GM12878 (cell line): Measurements from ENCODE around the gene CYSTM1. TPM values are rescaled to one million over a fixed set of nuclear protein-coding genes. Genes with fewer than 3 reads are reported as not detected.

ENCODE experiments used
- ATAC-seq: fragments of 200-7000 bp; cut with Tn5 transposase; 3 replicates; pipeline ENCODE4 v1.9.1; 2020; ENCODE audit warnings: mild to moderate bottlenecking, moderate library complexity
- BruUV-seq: library from RNA; stranded (reverse); fragments of 400-500 nt; replicated peaks from 2 replicates; lab custom pipeline; 2021; lab: Mats Ljungman, UMichigan
- CTCF ChIA-PET: fragments of 300-600 bp; sonication (Branson Sonifier 250); formaldehyde crosslinking; extraction: SDS; loops from one replicate; lab custom pipeline; 2021; ENCODE audit warnings: inconsistent platforms; lab: Yijun Ruan, JAX
- POLR2A ChIA-PET: fragments of 350-600 bp; formaldehyde crosslinking; extraction: SDS; loops from one replicate; lab custom pipeline; 2021; ENCODE audit warnings: inconsistent platforms; lab: Charles Lee
- RAD21 ChIA-PET: fragments of 300-600 bp; sonication (Branson Sonifier 250); formaldehyde crosslinking; loops from one replicate; lab custom pipeline; 2023; ENCODE audit warnings: antibody characterized with exemption; ENCODE audit not compliant: unreplicated experiment; lab: Charles Lee
- SMC1A ChIA-PET: fragments of 300-600 bp; sonication (Branson Sonifier 250); formaldehyde crosslinking; loops from one replicate; lab custom pipeline; 2023; ENCODE audit not compliant: unreplicated experiment, uncharacterized antibody; lab: Charles Lee
- DNase-seq: peaks from one replicate; pipeline ENCODE4 v3.0.0-alpha.2; 2011; ENCODE audit warnings: low read depth, low spot score
- FAIRE-seq: peaks from 3 replicates; lab custom pipeline; 2011; peaks lifted over from hg19 to GRCh38; lab: Jason Lieb, UNC
- H2AFZ ChIP-seq: 2 replicates; pipeline ENCODE4 v1.6.0; 2011; ENCODE audit warnings: low read depth, low read length, control low read depth; ENCODE audit not compliant: control insufficient read depth
- H3K27ac ChIP-seq: 2 replicates; pipeline ENCODE4 v1.5.1; 2011; ENCODE audit warnings: control low read depth; ENCODE audit not compliant: control insufficient read depth, insufficient read depth
- H3K27me3 ChIP-seq, 2 experiments: replicated peaks in 1 of 2; 2 replicates each; pipeline versions ENCODE4 v1.6.0 to v1.6.1; 2011; ENCODE audit warnings: low read length in 1 of 2; ENCODE audit not compliant: control insufficient read depth in 2 of 2, insufficient read depth in 2 of 2
- H3K36me3 ChIP-seq, 2 experiments: 2 replicates each; pipeline ENCODE4 v1.5.1; 2011; ENCODE audit warnings: low read length in 1 of 2; ENCODE audit not compliant: control insufficient read depth in 2 of 2, insufficient read depth in 2 of 2
- H3K4me1 ChIP-seq: 2 replicates; pipeline ENCODE4 v1.6.1; 2011; ENCODE audit warnings: mild to moderate bottlenecking, low read length, moderate library complexity, mixed read lengths; ENCODE audit not compliant: control insufficient read depth, insufficient read depth
- H3K4me2 ChIP-seq: 2 replicates; pipeline ENCODE4 v1.6.0; 2011; ENCODE audit warnings: control low read depth; ENCODE audit not compliant: control insufficient read depth, insufficient read depth
- H3K4me3 ChIP-seq: fragments of 200-600 bp; sonication (generic); 2 replicates; pipeline ENCODE4 v1.5.1; 2016
- H3K79me2 ChIP-seq: 2 replicates; pipeline ENCODE4 v1.6.0; 2011; ENCODE audit warnings: low read length; ENCODE audit not compliant: control insufficient read depth, insufficient read depth
- H3K9ac ChIP-seq: 2 replicates; pipeline ENCODE4 v1.8.0; 2011; ENCODE audit warnings: low read length, control low read depth, mixed read lengths; ENCODE audit not compliant: control insufficient read depth, insufficient read depth
- H3K9me3 ChIP-seq: replicated peaks from 3 replicates; pipeline ENCODE4 v1.5.1; 2011; ENCODE audit warnings: mild to moderate bottlenecking, low read length; ENCODE audit not compliant: control insufficient read depth, insufficient read depth
- H4K20me1 ChIP-seq: 2 replicates; pipeline ENCODE4 v1.6.0; 2011; ENCODE audit not compliant: control insufficient read depth, insufficient read depth
- FOS ChIP-seq: IDR thresholded peaks from 3 replicates; pipeline ENCODE4 v1.6.1; 2011; ENCODE audit warnings: borderline replicate concordance; ENCODE audit not compliant: insufficient read length; ENCODE audit errors: extremely low read depth
- MTA2 ChIP-seq: fragments of 450-650 bp; IDR thresholded peaks from 2 replicates; pipeline ENCODE4 v1.6.1; 2016; ENCODE audit warnings: low read depth, mild to moderate bottlenecking, moderate library complexity
- SRF ChIP-seq, 2 experiments: IDR thresholded peaks; 2 replicates each; pipeline ENCODE4 v1.6.1; 2011; ENCODE audit warnings: low read depth in 2 of 2, low read length in 2 of 2, mild to moderate bottlenecking in 1 of 2, moderate library complexity in 1 of 2
- YBX1 ChIP-seq: fragments of 450-650 bp; IDR thresholded peaks from 2 replicates; pipeline ENCODE4 v1.6.1; 2016; ENCODE audit warnings: antibody characterized with exemption
- WGBS: methylation state at CpG from one replicate; pipeline ENCODE4 v1.1.6; 2016; ENCODE audit warnings: low lambda C conversion rate; ENCODE audit not compliant: insufficient replicate concordance, insufficient coverage; ENCODE audit errors: missing lambda C conversion rate; 5-methylcytosine and 5-hydroxymethylcytosine counted together
- in situ Hi-C: fragments of 300-500 bp; cut with MboI; formaldehyde crosslinking; loops from 9 replicates; pipeline ENCODE4 v1.14.3; 2018; ENCODE audit warnings: mixed read lengths
- intact Hi-C: fragments of 100-400 bp; cut with micrococcal nuclease; formaldehyde crosslinking; loops from one replicate; pipeline ENCODE4 v1.14.2; 2022; ENCODE audit not compliant: unreplicated experiment
- polyA plus RNA-seq, 11 experiments: library from polyadenylated mRNA; depleted of rRNA in 4 of 11; unstranded in 6 of 11; stranded (reverse) in 5 of 11; fragments of >200 nt; fragmentation: Nextera tagmentation in 4 of 11; fragmentation: Illumina TruSeq in 1 of 11; extraction: Ambion mirVana in 4 of 11; extraction: Trizol in 1 of 11; gene quantifications; 1 replicate in 1 of 11; 2 replicates in 10 of 11; pipeline versions ENCODE4 v1.2.1 to v1.2.3, GENCODE V29; 2011 to 2016; ENCODE audit warnings: inconsistent platforms in 2 of 11, missing spikeins in 2 of 11, low read depth in 1 of 11
- total RNA-seq, 4 experiments: library from RNA; depleted of rRNA in 3 of 4; stranded (reverse); fragments of >200 nt in 3 of 4; fragmentation: Illumina TruSeq in 1 of 4; extraction: Trizol in 1 of 4; gene quantifications; 2 replicates each; pipeline versions ENCODE4 v1.2.1 to v1.2.3, GENCODE V29; 2013 to 2021
- TF ChIP-seq, protein P1 (sequence below): fragments of 150-350 bp; IDR thresholded peaks from 2 replicates; pipeline ENCODE4 v1.6.1; 2014; ENCODE audit warnings: mild to moderate bottlenecking, low read depth, low read length
- TF ChIP-seq, protein P2 (sequence below): fragments of 450-650 bp; IDR thresholded peaks from 2 replicates; pipeline ENCODE4 v1.6.1; 2017; ENCODE audit warnings: mild to moderate bottlenecking, low read depth, inconsistent platforms; ENCODE audit not compliant: poor library complexity, severe bottlenecking
- TF ChIP-seq, protein P3 (sequence below): fragments of 450-650 bp; formaldehyde crosslinking; IDR thresholded peaks from 2 replicates; pipeline ENCODE4 v1.5.0; 2022; ENCODE audit warnings: mild to moderate bottlenecking, missing genetic modification characterization

CYSTM1 gene
- total and polyA plus RNA-seq, 10 of the 15 experiments (the other 5 are each of a cell fraction or from before 2014, with no cell fraction given) = 52.7 to 261 (median 98.7) TPM

- intact Hi-C loops (no loop called here), in situ Hi-C loops (loop anchor here (5.0 kb wide), 1 partner anchor 70 kb away; no protein-coding TSS in a partner anchor)
- ChIA-PET RAD21 (interaction anchor here (1.4 to 8.0 kb wide), 2 partner anchors 9 to 79 kb away, joined by 4 to 60 read pairs; no protein-coding TSS in a partner anchor), SMC1A (interaction anchor here (1.3 to 5.8 kb wide), 3 partner anchors 10 to 183 kb away, joined by 3 to 58 read pairs (median 5); no protein-coding TSS in a partner anchor), POLR2A (interaction anchor here (0.9 kb wide), 1 partner anchor 8 kb away, joined by 3 read pairs; no protein-coding TSS in a partner anchor), CTCF (interaction anchor here (0.9 to 19.8 kb wide), 5 partner anchors 7 to 183 kb away, joined by 3 to 353 read pairs (median 6); no protein-coding TSS in a partner anchor)
- Histone ChIP-seq H3K4me3 (no peak overlapping the region), H3K27me3 (no peaks in the 10 kb centered on the region), H3K9me3 (no peaks in the 10 kb centered on the region), H3K79me2 (no peaks in the 10 kb centered on the region), H4K20me1 (no peaks in the 10 kb centered on the region), H3K9ac (no peak overlapping the region), H2AFZ (no peak overlapping the region), H3K36me3 (no peaks in the 10 kb centered on the region), H3K4me1 (peaks cover 4% of the 10 kb centered on the region), H3K4me2 (no peak overlapping the region), H3K27ac (no peak overlapping the region)
- no peak for ATAC-seq
- no TSS peak for BruUV-seq
- 52% methylated on average over 21 of the region's 23 CpGs for WGBS
- TF ChIP-seq, protein P1, sequence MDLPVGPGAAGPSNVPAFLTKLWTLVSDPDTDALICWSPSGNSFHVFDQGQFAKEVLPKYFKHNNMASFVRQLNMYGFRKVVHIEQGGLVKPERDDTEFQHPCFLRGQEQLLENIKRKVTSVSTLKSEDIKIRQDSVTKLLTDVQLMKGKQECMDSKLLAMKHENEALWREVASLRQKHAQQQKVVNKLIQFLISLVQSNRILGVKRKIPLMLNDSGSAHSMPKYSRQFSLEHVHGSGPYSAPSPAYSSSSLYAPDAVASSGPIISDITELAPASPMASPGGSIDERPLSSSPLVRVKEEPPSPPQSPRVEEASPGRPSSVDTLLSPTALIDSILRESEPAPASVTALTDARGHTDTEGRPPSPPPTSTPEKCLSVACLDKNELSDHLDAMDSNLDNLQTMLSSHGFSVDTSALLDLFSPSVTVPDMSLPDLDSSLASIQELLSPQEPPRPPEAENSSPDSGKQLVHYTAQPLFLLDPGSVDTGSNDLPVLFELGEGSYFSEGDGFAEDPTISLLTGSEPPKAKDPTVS = no peak
- TF ChIP-seq, protein P2, sequence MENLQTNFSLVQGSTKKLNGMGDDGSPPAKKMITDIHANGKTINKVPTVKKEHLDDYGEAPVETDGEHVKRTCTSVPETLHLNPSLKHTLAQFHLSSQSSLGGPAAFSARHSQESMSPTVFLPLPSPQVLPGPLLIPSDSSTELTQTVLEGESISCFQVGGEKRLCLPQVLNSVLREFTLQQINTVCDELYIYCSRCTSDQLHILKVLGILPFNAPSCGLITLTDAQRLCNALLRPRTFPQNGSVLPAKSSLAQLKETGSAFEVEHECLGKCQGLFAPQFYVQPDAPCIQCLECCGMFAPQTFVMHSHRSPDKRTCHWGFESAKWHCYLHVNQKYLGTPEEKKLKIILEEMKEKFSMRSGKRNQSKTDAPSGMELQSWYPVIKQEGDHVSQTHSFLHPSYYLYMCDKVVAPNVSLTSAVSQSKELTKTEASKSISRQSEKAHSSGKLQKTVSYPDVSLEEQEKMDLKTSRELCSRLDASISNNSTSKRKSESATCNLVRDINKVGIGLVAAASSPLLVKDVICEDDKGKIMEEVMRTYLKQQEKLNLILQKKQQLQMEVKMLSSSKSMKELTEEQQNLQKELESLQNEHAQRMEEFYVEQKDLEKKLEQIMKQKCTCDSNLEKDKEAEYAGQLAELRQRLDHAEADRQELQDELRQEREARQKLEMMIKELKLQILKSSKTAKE = no peak
- no peak for TF ChIP-seq SRF (IDR thresholded peaks at IDR 0.05; ENCODE audit: low read depth in 2 of 2, low read length in 2 of 2)
- TF ChIP-seq MTA2 = no peak
- no peak for TF ChIP-seq FOS
- TF ChIP-seq YBX1 = no peak
- TF ChIP-seq, protein P3, sequence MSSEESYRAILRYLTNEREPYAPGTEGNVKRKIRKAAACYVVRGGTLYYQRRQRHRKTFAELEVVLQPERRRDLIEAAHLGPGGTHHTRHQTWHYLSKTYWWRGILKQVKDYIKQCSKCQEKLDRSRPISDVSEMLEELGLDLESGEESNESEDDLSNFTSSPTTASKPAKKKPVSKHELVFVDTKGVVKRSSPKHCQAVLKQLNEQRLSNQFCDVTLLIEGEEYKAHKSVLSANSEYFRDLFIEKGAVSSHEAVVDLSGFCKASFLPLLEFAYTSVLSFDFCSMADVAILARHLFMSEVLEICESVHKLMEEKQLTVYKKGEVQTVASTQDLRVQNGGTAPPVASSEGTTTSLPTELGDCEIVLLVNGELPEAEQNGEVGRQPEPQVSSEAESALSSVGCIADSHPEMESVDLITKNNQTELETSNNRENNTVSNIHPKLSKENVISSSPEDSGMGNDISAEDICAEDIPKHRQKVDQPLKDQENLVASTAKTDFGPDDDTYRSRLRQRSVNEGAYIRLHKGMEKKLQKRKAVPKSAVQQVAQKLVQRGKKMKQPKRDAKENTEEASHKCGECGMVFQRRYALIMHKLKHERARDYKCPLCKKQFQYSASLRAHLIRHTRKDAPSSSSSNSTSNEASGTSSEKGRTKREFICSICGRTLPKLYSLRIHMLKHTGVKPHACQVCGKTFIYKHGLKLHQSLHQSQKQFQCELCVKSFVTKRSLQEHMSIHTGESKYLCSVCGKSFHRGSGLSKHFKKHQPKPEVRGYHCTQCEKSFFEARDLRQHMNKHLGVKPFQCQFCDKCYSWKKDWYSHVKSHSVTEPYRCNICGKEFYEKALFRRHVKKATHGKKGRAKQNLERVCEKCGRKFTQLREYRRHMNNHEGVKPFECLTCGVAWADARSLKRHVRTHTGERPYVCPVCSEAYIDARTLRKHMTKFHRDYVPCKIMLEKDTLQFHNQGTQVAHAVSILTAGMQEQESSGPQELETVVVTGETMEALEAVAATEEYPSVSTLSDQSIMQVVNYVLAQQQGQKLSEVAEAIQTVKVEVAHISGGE (CRISPR knock-in tag) = no peak
- FAIRE-seq = no peak
- DNase-seq = no peak
Observed at GRCh38 chr5:140152022-140152999, 22.7 kb upstream of the CYSTM1 start.
